CD4-positive, alpha-beta memory T cell (primary cell): ENCODE results near the gene IQGAP2. TPM values are rescaled to one million over a fixed set of nuclear protein-coding genes. Genes with fewer than 3 reads are reported as not detected.
"Not testable (repeated sequence)": the region's sequence is repeated elsewhere in the genome, so short reads cannot be mapped to it uniquely, and the experiment has no call there.

Source experiments
- CTCF ChIA-PET: fragments of 350-600 bp; sonication (Branson Sonifier 250); formaldehyde crosslinking; loops from one replicate; lab custom pipeline; 2021; ENCODE audit warnings: inconsistent platforms; ENCODE audit not compliant: partially characterized antibody; lab: Charles Lee
- POLR2A ChIA-PET: fragments of 350-600 bp; sonication (Branson Sonifier 250); formaldehyde crosslinking; loops from one replicate; lab custom pipeline; 2021; ENCODE audit not compliant: partially characterized antibody; lab: Charles Lee
- DNase-seq, 5 donors: peaks; one replicate each; pipeline versions ENCODE4 v3.0.0 to v3.0.0-alpha.2; 2020 to 2022; ENCODE audit warnings: mixed read lengths in 1 of 5
- H3K27ac ChIP-seq: one replicate; pipeline ENCODE4 v1.7.0; 2013; ENCODE audit warnings: low read depth, low read length
- H3K27me3 ChIP-seq: 2 replicates; pipeline ENCODE4 v1.7.0; 2013; ENCODE audit warnings: mild to moderate bottlenecking, low read length, moderate library complexity; ENCODE audit not compliant: insufficient read depth
- H3K36me3 ChIP-seq: 2 replicates; pipeline ENCODE4 v1.7.0; 2013; ENCODE audit warnings: mild to moderate bottlenecking, low read length, moderate library complexity; ENCODE audit not compliant: insufficient read depth
- H3K4me1 ChIP-seq: 2 replicates; pipeline ENCODE4 v1.7.0; 2013; ENCODE audit warnings: mild to moderate bottlenecking, low read length, moderate library complexity; ENCODE audit not compliant: insufficient read depth
- H3K4me3 ChIP-seq, 2 donors: one replicate each; pipeline ENCODE4 v1.7.0; 2013; ENCODE audit warnings: low read length in 2 of 2, mild to moderate bottlenecking in 1 of 2
- H3K9me3 ChIP-seq, 2 donors: one replicate each; pipeline ENCODE4 v1.7.0; 2013; ENCODE audit warnings: low read length in 2 of 2, control low read depth in 1 of 2; ENCODE audit not compliant: control insufficient read depth in 1 of 2
- H3K27ac Mint-ChIP-seq, 7 donors: one replicate each; pipeline ENCODE4 v1.8.0; 2020 to 2021; ENCODE audit warnings: mixed read lengths in 7 of 7, mild to moderate bottlenecking in 6 of 7, inconsistent platforms in 3 of 7, moderate library complexity in 3 of 7
- H3K27me3 Mint-ChIP-seq, 2 donors: one replicate each; pipeline ENCODE4 v1.8.0; 2020 to 2021; ENCODE audit warnings: mixed read lengths in 2 of 2
- H3K36me3 Mint-ChIP-seq, 2 donors: one replicate each; pipeline ENCODE4 v1.8.0; 2020 to 2021; ENCODE audit warnings: mixed read lengths in 2 of 2, inconsistent platforms in 1 of 2, mild to moderate bottlenecking in 1 of 2
- H3K4me1 Mint-ChIP-seq, 4 donors: one replicate each; pipeline ENCODE4 v1.8.0; 2020 to 2021; ENCODE audit warnings: mixed read lengths in 4 of 4, mild to moderate bottlenecking in 1 of 4
- H3K4me3 Mint-ChIP-seq, 8 donors: one replicate each; pipeline ENCODE4 v1.8.0; 2020 to 2021; ENCODE audit warnings: mixed read lengths in 8 of 8, mild to moderate bottlenecking in 7 of 8, moderate library complexity in 6 of 8, inconsistent platforms in 3 of 8
- H3K9me3 Mint-ChIP-seq, 8 donors: one replicate each; pipeline ENCODE4 v1.8.0; 2020 to 2021; ENCODE audit warnings: mixed read lengths in 8 of 8, mild to moderate bottlenecking in 5 of 8, inconsistent platforms in 3 of 8, moderate library complexity in 1 of 8
- intact Hi-C: fragments of 100-400 bp; cut with micrococcal nuclease; formaldehyde crosslinking; loops from one replicate; pipeline ENCODE4 v1.15.1; 2023
- polyA plus RNA-seq, 2 donors: library from polyadenylated mRNA; unstranded; fragments of 300-500 nt; fragmentation: Illumina TruSeq; gene quantifications; one replicate each; pipeline ENCODE4 v1.2.3, GENCODE V29; 2021
- total RNA-seq, 2 experiments: library from RNA; stranded (reverse); gene quantifications; one replicate each; pipeline ENCODE4 v1.2.3, GENCODE V29; 2021

The IQGAP2 gene
- total and polyA plus RNA-seq, 4 experiments from 2014 or later: 24.7 to 126 (median 98.5) TPM

DNA sequence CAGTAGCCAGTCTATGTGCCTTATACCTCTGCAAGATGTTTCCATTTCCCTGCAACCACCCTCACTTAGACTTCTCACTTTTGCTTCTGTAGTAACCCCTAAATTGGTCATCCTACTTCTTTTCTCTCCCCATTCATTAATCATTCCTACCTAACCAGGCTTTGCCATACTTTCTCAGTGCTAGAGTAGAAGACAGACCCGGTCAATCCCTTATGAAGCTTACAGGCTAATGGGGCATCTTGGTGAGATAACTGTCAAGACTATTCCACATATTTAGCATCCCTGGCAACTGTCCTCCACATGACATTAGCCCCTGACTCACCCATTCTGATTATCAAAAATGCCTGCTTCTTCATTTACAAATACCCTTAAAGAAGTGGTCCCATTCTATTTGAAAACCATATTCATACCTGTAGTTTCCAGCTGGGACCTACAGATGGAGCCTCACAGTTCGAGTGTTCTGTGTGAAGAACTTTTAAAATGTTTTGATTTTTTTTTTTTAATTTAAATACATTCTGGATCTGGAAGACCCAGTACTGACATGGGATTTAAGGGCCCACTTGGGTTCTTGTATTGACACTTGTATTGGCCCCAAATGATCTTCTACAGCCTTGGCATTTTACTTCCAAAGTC, 199.1 kb downstream of the IQGAP2 start:
- ChIA-PET POLR2A (interaction anchor here (1.0 to 2.3 kb wide), 3 partner anchors 137 to 199 kb away, joined by 3 to 8 read pairs (median 5); partner anchors contain the start of gene IQGAP2), CTCF (interaction anchor here (0.5 to 10.3 kb wide), 12 partner anchors 9 to 180 kb away, joined by 3 to 148 read pairs (median 4); no protein-coding TSS in a partner anchor)
- H3K27me3 Mint-ChIP-seq: no peaks in the 10 kb centered on the region
- intact Hi-C loops: loop anchor here (10.0 kb wide), 1 partner anchor 413 kb away; no protein-coding TSS in a partner anchor
- no peaks in the 10 kb centered on the region for H3K9me3 Mint-ChIP-seq
- peaks cover 74 to 77% of the 10 kb centered on the region in 2 donors for H3K36me3 Mint-ChIP-seq
- no peak for DNase-seq
- Histone ChIP-seq H3K27me3 (no peaks in the 10 kb centered on the region), H3K4me3 (no peak overlapping the region), H3K4me1 (no peaks in the 10 kb centered on the region), H3K9me3 (no peaks in the 10 kb centered on the region), H3K36me3 (peaks cover 24% of the 10 kb centered on the region), H3K27ac (no peak overlapping the region)
- H3K4me1 Mint-ChIP-seq: peaks cover 0 to 17% (median 6%) of the 10 kb centered on the region in 4 donors
- peak overlapping the region in 6 of 7 donors; percentile 3 to 73 (median 36) for H3K27ac Mint-ChIP-seq
- H3K4me3 Mint-ChIP-seq: no peak overlapping the region

DNA sequence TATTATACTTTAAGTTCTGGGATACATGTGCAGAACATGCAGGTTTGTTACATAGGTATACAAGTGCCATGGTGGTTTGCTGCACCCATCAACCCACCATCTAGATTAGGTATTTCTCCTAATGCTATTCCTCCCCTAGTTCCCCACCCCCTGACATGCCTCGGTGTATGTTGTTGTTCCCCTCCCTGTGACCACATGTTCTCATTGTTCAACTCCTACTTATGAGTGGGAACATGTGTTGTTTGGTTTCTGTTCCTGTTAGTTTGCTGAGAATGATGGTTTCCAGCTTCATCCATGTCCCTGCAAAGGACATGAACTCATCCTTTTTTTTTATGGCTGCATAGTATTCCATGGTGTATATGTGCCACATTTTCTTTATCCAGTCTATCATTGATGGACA, 200.9 kb downstream of the IQGAP2 start:
- intact Hi-C loops: loop anchor here (10.0 kb wide), 1 partner anchor 411 kb away; no protein-coding TSS in a partner anchor

DNA sequence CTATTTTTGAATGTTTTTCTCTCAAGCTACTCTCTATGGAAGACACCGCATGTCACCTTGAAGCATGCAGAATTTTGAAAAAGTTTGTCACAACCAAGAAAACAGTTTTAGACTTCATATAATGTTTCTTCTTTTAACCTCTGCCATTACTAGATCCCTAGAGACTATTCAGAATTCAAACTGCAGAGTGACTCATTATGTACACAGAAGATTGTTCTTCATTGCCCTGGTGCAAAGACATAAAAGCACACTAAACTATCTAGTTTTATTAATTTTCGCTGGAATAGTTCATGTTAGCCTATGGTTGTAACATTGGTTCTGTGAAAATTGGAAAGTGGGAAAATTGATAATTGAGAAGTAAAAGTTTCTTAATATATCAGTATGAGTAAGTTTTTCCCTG, 201.8 kb downstream of the IQGAP2 start:
- peaks cover 78 to 84% of the 10 kb centered on the region in 2 donors for H3K36me3 Mint-ChIP-seq
- intact Hi-C loops: loop anchor here (10.0 kb wide), 1 partner anchor 410 kb away; no protein-coding TSS in a partner anchor
- no peak overlapping the region for H3K27ac Mint-ChIP-seq
- POLR2A ChIA-PET: no interaction called here
- no peaks in the 10 kb centered on the region for H3K27me3 Mint-ChIP-seq
- DNase-seq: no peak
- no peaks in the 10 kb centered on the region for H3K9me3 Mint-ChIP-seq
- H3K9me3 ChIP-seq: no peaks in the 10 kb centered on the region
- H3K4me1 ChIP-seq: peaks cover 16% of the 10 kb centered on the region
- no peak overlapping the region for H3K27ac ChIP-seq
- H3K36me3 ChIP-seq: peaks cover 23% of the 10 kb centered on the region
- no peaks in the 10 kb centered on the region for H3K27me3 ChIP-seq
- H3K4me3 Mint-ChIP-seq: no peak overlapping the region
- CTCF ChIA-PET: interaction anchor here (1.0 to 10.3 kb wide), 3 partner anchors 23 to 169 kb away, joined by 3 to 148 read pairs (median 3); no protein-coding TSS in a partner anchor
- H3K4me3 ChIP-seq: no peak overlapping the region
- H3K4me1 Mint-ChIP-seq: peaks cover 6 to 23% (median 12%) of the 10 kb centered on the region in 4 donors

More for the DNA sequence above, 200.9 kb downstream of the IQGAP2 start:
- H3K9me3 Mint-ChIP-seq, H3K9me3 ChIP-seq, H3K27me3 Mint-ChIP-seq, H3K4me3 ChIP-seq, H3K4me3 Mint-ChIP-seq, H3K27me3 ChIP-seq, POLR2A ChIA-PET, DNase-seq, H3K27ac ChIP-seq: not testable (repeated sequence)
- CTCF ChIA-PET: interaction anchor here (1.0 to 10.3 kb wide), 3 partner anchors 22 to 170 kb away, joined by 3 to 148 read pairs (median 3); no protein-coding TSS in a partner anchor
- Histone ChIP-seq H3K4me1 (peaks cover 16% of the 10 kb centered on the region), H3K36me3 (peaks cover 23% of the 10 kb centered on the region)
- peaks cover 4 to 23% (median 12%) of the 10 kb centered on the region in 4 donors for H3K4me1 Mint-ChIP-seq
- H3K27ac Mint-ChIP-seq: peak overlapping the region in 2 of 7 donors; percentile 48 to 57
- peaks cover 83 to 85% of the 10 kb centered on the region in 2 donors for H3K36me3 Mint-ChIP-seq

DNA sequence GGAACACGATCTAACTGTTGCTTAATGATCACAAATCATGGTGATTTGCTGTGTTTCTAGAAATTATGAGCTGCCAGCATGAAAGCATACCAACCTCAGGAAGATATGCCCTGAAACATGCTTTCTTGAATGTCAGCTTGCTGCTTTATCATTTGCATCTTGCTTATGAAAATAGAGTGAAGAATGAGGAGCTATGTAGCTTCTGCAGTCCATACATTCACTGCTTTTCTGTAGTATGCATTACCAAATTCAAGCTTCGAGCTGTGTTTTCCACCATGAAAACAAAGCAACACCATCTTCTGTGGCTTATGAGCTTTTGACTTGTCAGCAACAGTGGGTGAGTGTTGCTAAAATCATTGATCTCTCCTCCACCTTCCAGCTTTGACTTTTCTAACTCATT, 203.6 kb downstream of the IQGAP2 start:
- CTCF ChIA-PET: interaction anchor here (1.1 to 10.3 kb wide), 3 partner anchors 12 to 167 kb away, joined by 3 to 148 read pairs (median 3); no protein-coding TSS in a partner anchor
- DNase-seq: no peak
- peaks cover 33% of the 10 kb centered on the region for H3K36me3 ChIP-seq
- peaks cover 6 to 23% (median 16%) of the 10 kb centered on the region in 4 donors for H3K4me1 Mint-ChIP-seq
- H3K4me3 ChIP-seq: no peak overlapping the region
- peak overlapping the region in 1 of 8 donors; percentile 61 for H3K4me3 Mint-ChIP-seq
- H3K9me3 Mint-ChIP-seq: no peaks in the 10 kb centered on the region
- POLR2A ChIA-PET: no interaction called here
- H3K4me1 ChIP-seq: peaks cover 16% of the 10 kb centered on the region
- no peaks in the 10 kb centered on the region for H3K9me3 ChIP-seq
- intact Hi-C loops: loop anchor here (10.0 kb wide), 1 partner anchor 408 kb away; no protein-coding TSS in a partner anchor
- H3K27me3 ChIP-seq: no peaks in the 10 kb centered on the region
- no peak overlapping the region for H3K27ac ChIP-seq
- peaks cover 75 to 83% of the 10 kb centered on the region in 2 donors for H3K36me3 Mint-ChIP-seq
- peak overlapping the region in 4 of 7 donors; percentile 9 to 90 (median 30) for H3K27ac Mint-ChIP-seq
- no peaks in the 10 kb centered on the region for H3K27me3 Mint-ChIP-seq

DNA sequence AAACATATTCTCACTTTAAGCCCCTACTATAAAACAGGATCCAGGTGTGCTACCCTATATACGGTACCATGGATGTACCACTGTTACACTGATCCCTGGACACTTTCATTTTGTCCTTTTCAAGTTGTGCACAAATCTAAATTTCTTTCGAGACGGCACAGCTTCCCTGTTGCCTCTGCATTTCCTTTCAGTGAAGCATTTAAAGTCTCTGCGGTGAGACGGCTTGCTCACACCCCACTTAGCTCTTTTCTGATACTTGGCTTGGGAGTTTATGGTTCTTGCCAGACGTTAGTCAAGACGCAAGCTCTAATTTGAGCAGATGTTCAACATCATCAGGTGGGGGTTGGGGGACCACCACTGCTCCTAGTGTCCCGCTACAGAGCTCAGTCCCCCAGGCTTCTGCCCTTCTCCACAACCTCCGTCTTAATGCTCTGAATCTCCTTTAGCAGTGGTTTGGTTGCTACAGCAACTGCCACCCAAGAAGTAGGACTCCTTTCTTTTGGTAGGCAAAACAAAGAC, 204.3 kb downstream of the IQGAP2 start:
- CTCF ChIA-PET: interaction anchor here (1.1 to 1.2 kb wide), 2 partner anchors 11 to 33 kb away, joined by 3 read pairs; no protein-coding TSS in a partner anchor
- H3K27ac Mint-ChIP-seq: peak overlapping the region in 6 of 7 donors; percentile 39 to 90 (median 60)
- no peak overlapping the region for H3K27ac ChIP-seq
- DNase-seq: peak in 1 of 5 donors; percentile 21
- intact Hi-C loops: loop anchor here (10.0 kb wide), 1 partner anchor 407 kb away; no protein-coding TSS in a partner anchor
- H3K36me3 Mint-ChIP-seq: peaks cover 74 to 81% of the 10 kb centered on the region in 2 donors
- H3K4me3 Mint-ChIP-seq: peak overlapping the region in 4 of 8 donors; percentile 15 to 61 (median 20)
- H3K27me3 ChIP-seq: no peaks in the 10 kb centered on the region
- peaks cover 16% of the 10 kb centered on the region for H3K4me1 ChIP-seq
- H3K9me3 Mint-ChIP-seq: no peaks in the 10 kb centered on the region
- H3K27me3 Mint-ChIP-seq: no peaks in the 10 kb centered on the region
- H3K36me3 ChIP-seq: peaks cover 34% of the 10 kb centered on the region
- no peaks in the 10 kb centered on the region for H3K9me3 ChIP-seq
- peaks cover 6 to 20% (median 15%) of the 10 kb centered on the region in 4 donors for H3K4me1 Mint-ChIP-seq
- H3K4me3 ChIP-seq: no peak overlapping the region
- POLR2A ChIA-PET: no interaction called here

DNA sequence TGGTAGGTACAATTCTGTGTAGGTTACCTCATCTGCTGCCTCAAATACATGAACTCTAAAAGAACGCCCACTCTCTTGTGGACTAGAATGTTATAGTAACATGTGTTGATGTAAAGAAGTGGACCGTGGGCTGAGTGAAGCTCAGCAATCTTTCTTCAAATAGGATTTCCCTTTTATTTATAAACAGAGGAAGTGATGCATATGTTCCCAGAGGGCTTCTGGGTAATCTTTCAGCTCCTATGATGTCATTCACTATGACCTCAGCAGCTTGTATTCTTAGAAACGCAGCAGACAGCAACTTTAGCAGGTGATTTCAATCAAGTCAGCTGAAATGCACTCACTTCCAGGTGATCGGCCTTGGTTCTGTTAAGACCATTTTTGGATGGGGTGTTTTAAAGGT, 205.7 kb downstream of the IQGAP2 start:
- no peak overlapping the region for H3K4me3 Mint-ChIP-seq
- peaks cover 6 to 18% (median 11%) of the 10 kb centered on the region in 4 donors for H3K4me1 Mint-ChIP-seq
- ChIA-PET CTCF (interaction anchor here (1.2 to 5.1 kb wide), 3 partner anchors 9 to 166 kb away, joined by 3 to 47 read pairs (median 16); no protein-coding TSS in a partner anchor), POLR2A (no interaction called here)
- peak in 4 of 5 donors; percentile 6 to 46 (median 26) for DNase-seq
- intact Hi-C loops: loop anchor here (10.0 kb wide), 1 partner anchor 406 kb away; no protein-coding TSS in a partner anchor
- H3K27me3 ChIP-seq: no peaks in the 10 kb centered on the region
- H3K9me3 ChIP-seq: no peaks in the 10 kb centered on the region
- peaks cover 16% of the 10 kb centered on the region for H3K4me1 ChIP-seq
- H3K4me3 ChIP-seq: no peak overlapping the region
- H3K9me3 Mint-ChIP-seq: no peaks in the 10 kb centered on the region
- peak overlapping the region in 6 of 7 donors; percentile 18 to 90 (median 64) for H3K27ac Mint-ChIP-seq
- peaks cover 73 to 82% of the 10 kb centered on the region in 2 donors for H3K36me3 Mint-ChIP-seq
- peaks cover 33% of the 10 kb centered on the region for H3K36me3 ChIP-seq
- no peaks in the 10 kb centered on the region for H3K27me3 Mint-ChIP-seq
- no peak overlapping the region for H3K27ac ChIP-seq
